BLaER1 (cell line): ENCODE results near the gene OR6B3.
"Not testable (repeated sequence)": the region's sequence is repeated elsewhere in the genome, so short reads cannot be mapped to it uniquely, and the experiment has no call there.

Experiments used
- H3K27ac ChIP-seq: shearing (Covaris generic); formaldehyde crosslinking; 2 replicates; pipeline ENCODE4 v1.8.1; 2022
- H3K27me3 ChIP-seq: shearing (Covaris generic); formaldehyde crosslinking; 2 replicates; pipeline ENCODE4 v1.8.1; 2022
- H3K36me3 ChIP-seq: shearing (Covaris generic); formaldehyde crosslinking; 2 replicates; pipeline ENCODE4 v1.8.1; 2022
- H3K4me1 ChIP-seq: shearing (Covaris generic); formaldehyde crosslinking; 2 replicates; pipeline ENCODE4 v1.8.1; 2022
- H3K4me2 ChIP-seq: shearing (Covaris generic); formaldehyde crosslinking; 2 replicates; pipeline ENCODE4 v1.8.1; 2022
- H3K4me3 ChIP-seq: shearing (Covaris generic); formaldehyde crosslinking; 2 replicates; pipeline ENCODE4 v1.8.1; 2022
- H3K9ac ChIP-seq: shearing (Covaris generic); formaldehyde crosslinking; 2 replicates; pipeline ENCODE4 v1.8.1; 2022
- H3K9me3 ChIP-seq: shearing (Covaris generic); formaldehyde crosslinking; 2 replicates; pipeline ENCODE4 v1.8.1; 2022
- H4K20me1 ChIP-seq: shearing (Covaris generic); formaldehyde crosslinking; 2 replicates; pipeline ENCODE4 v1.8.1; 2022
- Cebpa-rat ChIP-seq: shearing (Covaris generic); IDR thresholded peaks from 2 replicates; pipeline ENCODE4 v1.8.1; 2022

OR6B3 gene

GRCh38 chr2:240048237-240048636 lies 5.1 kb downstream of the OR6B3 start:
- Histone ChIP-seq H3K27me3 (no peaks in the 10 kb centered on the region), H4K20me1 (no peaks in the 10 kb centered on the region), H3K9ac (no peak overlapping the region), H3K27ac (no peak overlapping the region), H3K9me3 (no peaks in the 10 kb centered on the region), H3K4me1 (no peaks in the 10 kb centered on the region), H3K4me2 (no peak overlapping the region), H3K36me3 (no peaks in the 10 kb centered on the region), H3K4me3 (no peak overlapping the region)
- no peak for TF ChIP-seq Cebpa-rat

- no peak overlapping the region for H3K27ac ChIP-seq
- no peaks in the 10 kb centered on the region for H3K9me3 ChIP-seq
- no peak overlapping the region for H3K4me3 ChIP-seq
- no peaks in the 10 kb centered on the region for H3K4me1 ChIP-seq
- no peak for TF ChIP-seq Cebpa-rat
- no peaks in the 10 kb centered on the region for H3K36me3 ChIP-seq
- no peaks in the 10 kb centered on the region for H3K27me3 ChIP-seq
- no peak overlapping the region for H3K9ac ChIP-seq
- no peak overlapping the region for H3K4me2 ChIP-seq
- no peaks in the 10 kb centered on the region for H4K20me1 ChIP-seq
Measured at GRCh38 chr2:240045098-240045497, 8.2 kb downstream of the OR6B3 start.

- H3K4me3 ChIP-seq, H3K36me3 ChIP-seq, H3K9me3 ChIP-seq, H3K4me2 ChIP-seq, H3K27me3 ChIP-seq, H3K9ac ChIP-seq, H3K27ac ChIP-seq, H3K4me1 ChIP-seq, H4K20me1 ChIP-seq: not testable (repeated sequence)
Measured at GRCh38 chr2:240044096-240044495, 9.2 kb downstream of the OR6B3 start.

- no peak overlapping the region for H3K27ac ChIP-seq
- H3K4me2 ChIP-seq: no peak overlapping the region
- no peak overlapping the region for H3K4me3 ChIP-seq
- TF ChIP-seq Cebpa-rat: no peak
- H3K36me3 ChIP-seq: no peaks in the 10 kb centered on the region
- no peaks in the 10 kb centered on the region for H3K27me3 ChIP-seq
- no peaks in the 10 kb centered on the region for H4K20me1 ChIP-seq
- no peaks in the 10 kb centered on the region for H3K4me1 ChIP-seq
- H3K9ac ChIP-seq: no peak overlapping the region
- no peaks in the 10 kb centered on the region for H3K9me3 ChIP-seq
Measured at GRCh38 chr2:240043279-240043989, 9.9 kb downstream of the OR6B3 start.

- Histone ChIP-seq H3K9ac (no peak overlapping the region), H4K20me1 (no peaks in the 10 kb centered on the region), H3K4me2 (no peak overlapping the region), H3K4me3 (no peak overlapping the region), H3K27ac (no peak overlapping the region), H3K4me1 (no peaks in the 10 kb centered on the region), H3K9me3 (no peaks in the 10 kb centered on the region), H3K36me3 (no peaks in the 10 kb centered on the region), H3K27me3 (no peaks in the 10 kb centered on the region)
- TF ChIP-seq Cebpa-rat: no peak
Measured at GRCh38 chr2:240042740-240043139, 10.6 kb downstream of the OR6B3 start.

GRCh38 chr2:240041363-240041762 lies 12.0 kb downstream of the OR6B3 start:
- H3K4me1 ChIP-seq: no peaks in the 10 kb centered on the region
- H3K27ac ChIP-seq: no peak overlapping the region
- no peaks in the 10 kb centered on the region for H3K9me3 ChIP-seq
- H3K36me3 ChIP-seq: no peaks in the 10 kb centered on the region
- no peak overlapping the region for H3K4me2 ChIP-seq
- no peaks in the 10 kb centered on the region for H4K20me1 ChIP-seq
- H3K9ac ChIP-seq: no peak overlapping the region
- H3K4me3 ChIP-seq: no peak overlapping the region
- no peaks in the 10 kb centered on the region for H3K27me3 ChIP-seq
- no peak for TF ChIP-seq Cebpa-rat

- Histone ChIP-seq H3K4me3 (no peak overlapping the region), H4K20me1 (no peaks in the 10 kb centered on the region), H3K9ac (no peak overlapping the region), H3K27me3 (no peaks in the 10 kb centered on the region), H3K9me3 (no peaks in the 10 kb centered on the region), H3K4me2 (no peak overlapping the region), H3K4me1 (no peaks in the 10 kb centered on the region), H3K27ac (no peak overlapping the region), H3K36me3 (no peaks in the 10 kb centered on the region)
- TF ChIP-seq Cebpa-rat: no peak
Measured at GRCh38 chr2:240037358-240037757, 16.0 kb downstream of the OR6B3 start.

GRCh38 chr2:240033330-240033678 lies 20.0 kb downstream of the OR6B3 start:
- no peaks in the 10 kb centered on the region for H3K27me3 ChIP-seq

GRCh38 chr2:240032406-240033329 lies 20.7 kb downstream of the OR6B3 start:
- Histone ChIP-seq H4K20me1 (no peaks in the 10 kb centered on the region), H3K27me3 (no peaks in the 10 kb centered on the region), H3K9ac (0 out of 2 replicates have a peak overlapping the region, but pooled peaks have one; percentile 10), H3K27ac (no peak overlapping the region), H3K36me3 (no peaks in the 10 kb centered on the region), H3K9me3 (no peaks in the 10 kb centered on the region), H3K4me2 (no peak overlapping the region), H3K4me1 (no peaks in the 10 kb centered on the region), H3K4me3 (no peak overlapping the region)
- TF ChIP-seq Cebpa-rat: no peak

More at GRCh38 chr2:240033330-240033678, 20.0 kb downstream of the OR6B3 start:
- H3K36me3 ChIP-seq: no peaks in the 10 kb centered on the region
- no peak overlapping the region for H3K4me2 ChIP-seq
- H3K9me3 ChIP-seq: no peaks in the 10 kb centered on the region
- no peaks in the 10 kb centered on the region for H3K4me1 ChIP-seq
- no peak for TF ChIP-seq Cebpa-rat
- no peak overlapping the region for H3K4me3 ChIP-seq
- H4K20me1 ChIP-seq: no peaks in the 10 kb centered on the region
- H3K27ac ChIP-seq: no peak overlapping the region
- H3K9ac ChIP-seq: no peak overlapping the region

GRCh38 chr2:240030379-240031094 lies 22.8 kb downstream of the OR6B3 start, which contains the start of gene OR6B2:
Gene OR6B2 (minus strand): TSS chr2:240030429. CDS start chr2:240030429, 0 bp downstream.
- Histone ChIP-seq H3K27me3 (no peaks in the 10 kb centered on the region), H3K9me3 (no peaks in the 10 kb centered on the region), H3K4me2 (no peak within 1 kb of the TSS), H4K20me1 (no peaks in the 10 kb centered on the region), H3K4me1 (peaks cover 6% of the 10 kb centered on the region; the same call in 1 of the 2 replicates), H3K9ac (no peak within 1 kb of the TSS), H3K4me3 (no peak within 1 kb of the TSS), H3K36me3 (no peaks in the 10 kb centered on the region), H3K27ac (no peak within 1 kb of the TSS)
- TF ChIP-seq Cebpa-rat: no peak
